SH-SY5Y (cell line): ENCODE data around the gene NAV2.

Experiments used
- GATA2 ChIP-seq: IDR thresholded peaks from 2 replicates; pipeline ENCODE4 v1.6.1; 2011; ENCODE audit warnings: mild to moderate bottlenecking, low read depth, low read length
- GATA3 ChIP-seq: IDR thresholded peaks from 2 replicates; pipeline ENCODE4 v1.6.1; 2011; ENCODE audit warnings: low read depth, mild to moderate bottlenecking, low read length, moderate library complexity

- TF ChIP-seq GATA2 (peak; percentile 29; the same call in 1 of the 2 replicates), GATA3 (no peak)
Observed at GRCh38 chr11:19740586-19740985, 27.9 kb downstream of the NAV2 start.
